WTC11 (cell line): Measurements from ENCODE around the gene KRTAP3-2. TPM values are rescaled to one million over a fixed set of nuclear protein-coding genes. Genes with fewer than 3 reads are reported as not detected.

Experiments
- ATAC-seq: fragments of 200-7000 bp; cut with Tn5 transposase; 2 replicates; pipeline ENCODE4 v1.10.0; 2021; ENCODE audit warnings: mild to moderate bottlenecking, moderate library complexity
- CTCF ChIA-PET: fragments of 300-600 bp; sonication (Branson Sonifier 250); formaldehyde crosslinking; loops from one replicate; lab custom pipeline; 2021; ENCODE audit warnings: antibody characterized with exemption; lab: Charles Lee
- POLR2A ChIA-PET: fragments of 350-600 bp; sonication (Branson Sonifier 250); formaldehyde crosslinking; loops from one replicate; lab custom pipeline; 2021; ENCODE audit warnings: antibody characterized with exemption; lab: Charles Lee
- DNase-seq: peaks from one replicate; pipeline ENCODE4 v3.0.0; 2021; ENCODE audit warnings: low spot score
- H3K27ac Mint-ChIP-seq: 2 replicates; pipeline ENCODE4 v1.8.0; 2021; ENCODE audit warnings: mixed read lengths
- H3K27me3 Mint-ChIP-seq: 2 replicates; pipeline ENCODE4 v1.8.0; 2021; ENCODE audit warnings: low read depth, mild to moderate bottlenecking, moderate library complexity, mixed read lengths
- H3K36me3 Mint-ChIP-seq: 2 replicates; pipeline ENCODE4 v1.8.0; 2021; ENCODE audit warnings: mixed read lengths
- H3K4me1 Mint-ChIP-seq: 2 replicates; pipeline ENCODE4 v1.8.0; 2022; ENCODE audit warnings: mixed read lengths
- H3K4me3 Mint-ChIP-seq: 2 replicates; pipeline ENCODE4 v1.8.0; 2021; ENCODE audit warnings: mild to moderate bottlenecking, moderate library complexity, mixed read lengths
- H3K9me3 Mint-ChIP-seq: 2 replicates; pipeline ENCODE4 v1.8.0; 2021; ENCODE audit warnings: mixed read lengths
- CDX4 ChIP-seq: fragments of 250-450 bp; sonication (Bioruptor Pico); IDR thresholded peaks from 2 replicates; pipeline ENCODE4 v1.9.0; 2021; ENCODE audit warnings: moderate library complexity, mild to moderate bottlenecking, inconsistent platforms, borderline replicate concordance
- E2F1 ChIP-seq: sonication (generic); formaldehyde crosslinking; IDR thresholded peaks from 2 replicates; pipeline ENCODE4 v1.8.0; 2022; ENCODE audit warnings: mild to moderate bottlenecking, missing genetic modification reagents
- ETV6 ChIP-seq: sonication (generic); formaldehyde crosslinking; IDR thresholded peaks from 2 replicates; pipeline ENCODE4 v1.8.1; 2022; ENCODE audit warnings: mild to moderate bottlenecking, missing genetic modification reagents
- FOXJ3 ChIP-seq: sonication (generic); formaldehyde crosslinking; IDR thresholded peaks from 2 replicates; pipeline ENCODE4 v1.9.0; 2021; ENCODE audit warnings: missing genetic modification reagents, mild to moderate bottlenecking, borderline replicate concordance
- FOXP1 ChIP-seq: sonication (generic); formaldehyde crosslinking; IDR thresholded peaks from 2 replicates; pipeline ENCODE4 v1.8.0; 2022; ENCODE audit warnings: missing genetic modification reagents, mild to moderate bottlenecking, moderate library complexity, borderline replicate concordance
- NFYB ChIP-seq: sonication (generic); formaldehyde crosslinking; conservative IDR thresholded peaks from 2 replicates; pipeline ENCODE4 v1.8.0; 2022; ENCODE audit warnings: low read depth, missing genetic modification reagents
- NR1H2 ChIP-seq: sonication (generic); formaldehyde crosslinking; IDR thresholded peaks from 2 replicates; pipeline ENCODE4 v1.9.0; 2021; ENCODE audit warnings: mild to moderate bottlenecking, moderate library complexity, missing genetic modification reagents
- RORB ChIP-seq: fragments of 250-450 bp; sonication (Bioruptor Pico); IDR thresholded peaks from 2 replicates; pipeline ENCODE4 v1.9.0; 2021; ENCODE audit warnings: mild to moderate bottlenecking
- TEAD1 ChIP-seq: sonication (generic); formaldehyde crosslinking; IDR thresholded peaks from 2 replicates; pipeline ENCODE4 v1.8.0; 2022; ENCODE audit warnings: mild to moderate bottlenecking, missing genetic modification reagents
- TP53 ChIP-seq: sonication (generic); formaldehyde crosslinking; IDR thresholded peaks from 2 replicates; pipeline ENCODE4 v1.8.1; 2023; ENCODE audit warnings: mild to moderate bottlenecking, missing genetic modification reagents
- ZNF416 ChIP-seq: fragments of 250-450 bp; sonication (Bioruptor Pico); IDR thresholded peaks from 2 replicates; pipeline ENCODE4 v1.9.0; 2021; ENCODE audit warnings: mild to moderate bottlenecking, inconsistent platforms
- ZNF425 ChIP-seq: fragments of 250-450 bp; sonication (Bioruptor Pico); conservative IDR thresholded peaks from 2 replicates; pipeline ENCODE4 v1.9.0; 2021; ENCODE audit warnings: mild to moderate bottlenecking
- total RNA-seq: library from RNA; stranded (reverse); gene quantifications from 3 replicates; pipeline ENCODE4 v1.2.3, GENCODE V29; 2021
- TF ChIP-seq, protein P1 (sequence below): sonication (generic); formaldehyde crosslinking; IDR thresholded peaks from 2 replicates; pipeline ENCODE4 v1.8.1; 2023; ENCODE audit warnings: mild to moderate bottlenecking, missing genetic modification reagents
- TF ChIP-seq, protein P2 (sequence below): sonication (generic); formaldehyde crosslinking; IDR thresholded peaks from 2 replicates; pipeline ENCODE4 v1.8.0; 2023; ENCODE audit warnings: missing genetic modification reagents
- TF ChIP-seq, protein P3 (sequence below): sonication (generic); formaldehyde crosslinking; IDR thresholded peaks from 2 replicates; pipeline ENCODE4 v1.8.1; 2023; ENCODE audit warnings: mild to moderate bottlenecking, moderate library complexity, missing genetic modification reagents
- TF ChIP-seq, protein P4 (sequence below): sonication (generic); formaldehyde crosslinking; IDR thresholded peaks from 2 replicates; pipeline ENCODE4 v1.8.1; 2023; ENCODE audit warnings: mild to moderate bottlenecking, missing genetic modification reagents, moderate library complexity
- TF ChIP-seq, protein P5 (sequence below): sonication (generic); formaldehyde crosslinking; IDR thresholded peaks from 2 replicates; pipeline ENCODE4 v1.8.1; 2022; ENCODE audit warnings: low read depth, missing genetic modification reagents, borderline replicate concordance

Gene KRTAP3-2
- total RNA-seq, 1 experiment from 2014 or later = not detected

DNA sequence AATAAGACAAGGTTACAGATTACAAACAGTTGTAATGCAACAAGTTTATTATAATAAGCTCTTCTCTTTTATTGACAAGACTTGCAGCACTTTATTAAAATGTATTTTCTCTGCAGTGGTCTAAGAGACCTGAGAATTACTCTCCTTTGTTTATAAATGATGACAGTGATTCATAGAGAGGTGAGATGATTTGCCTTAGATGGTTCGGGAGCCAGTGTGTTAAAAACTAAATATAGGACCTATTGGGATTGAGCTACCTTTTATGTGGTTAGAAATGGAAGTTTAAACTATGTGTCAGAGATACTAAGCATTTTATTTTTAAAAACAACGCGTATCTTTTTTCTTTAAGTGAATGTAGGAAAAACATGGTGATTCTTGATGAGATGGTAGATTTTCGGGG, 2.9 kb downstream of the KRTAP3-2 start (continued):
- TF ChIP-seq, protein P1, sequence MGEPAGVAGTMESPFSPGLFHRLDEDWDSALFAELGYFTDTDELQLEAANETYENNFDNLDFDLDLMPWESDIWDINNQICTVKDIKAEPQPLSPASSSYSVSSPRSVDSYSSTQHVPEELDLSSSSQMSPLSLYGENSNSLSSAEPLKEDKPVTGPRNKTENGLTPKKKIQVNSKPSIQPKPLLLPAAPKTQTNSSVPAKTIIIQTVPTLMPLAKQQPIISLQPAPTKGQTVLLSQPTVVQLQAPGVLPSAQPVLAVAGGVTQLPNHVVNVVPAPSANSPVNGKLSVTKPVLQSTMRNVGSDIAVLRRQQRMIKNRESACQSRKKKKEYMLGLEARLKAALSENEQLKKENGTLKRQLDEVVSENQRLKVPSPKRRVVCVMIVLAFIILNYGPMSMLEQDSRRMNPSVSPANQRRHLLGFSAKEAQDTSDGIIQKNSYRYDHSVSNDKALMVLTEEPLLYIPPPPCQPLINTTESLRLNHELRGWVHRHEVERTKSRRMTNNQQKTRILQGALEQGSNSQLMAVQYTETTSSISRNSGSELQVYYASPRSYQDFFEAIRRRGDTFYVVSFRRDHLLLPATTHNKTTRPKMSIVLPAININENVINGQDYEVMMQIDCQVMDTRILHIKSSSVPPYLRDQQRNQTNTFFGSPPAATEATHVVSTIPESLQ (CRISPR knock-in tag) = no peak
- TF ChIP-seq TEAD1 = no peak
- no peak for TF ChIP-seq RORB (CRISPR knock-in tag)
- TF ChIP-seq NFYB (CRISPR knock-in tag) = no peak
- TF ChIP-seq, protein P2, sequence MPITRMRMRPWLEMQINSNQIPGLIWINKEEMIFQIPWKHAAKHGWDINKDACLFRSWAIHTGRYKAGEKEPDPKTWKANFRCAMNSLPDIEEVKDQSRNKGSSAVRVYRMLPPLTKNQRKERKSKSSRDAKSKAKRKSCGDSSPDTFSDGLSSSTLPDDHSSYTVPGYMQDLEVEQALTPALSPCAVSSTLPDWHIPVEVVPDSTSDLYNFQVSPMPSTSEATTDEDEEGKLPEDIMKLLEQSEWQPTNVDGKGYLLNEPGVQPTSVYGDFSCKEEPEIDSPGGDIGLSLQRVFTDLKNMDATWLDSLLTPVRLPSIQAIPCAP (CRISPR knock-in tag) = no peak
- no peak for TF ChIP-seq NR1H2 (CRISPR knock-in tag)
- TF ChIP-seq ETV6 (CRISPR knock-in tag) = no peak
- TF ChIP-seq, protein P3, sequence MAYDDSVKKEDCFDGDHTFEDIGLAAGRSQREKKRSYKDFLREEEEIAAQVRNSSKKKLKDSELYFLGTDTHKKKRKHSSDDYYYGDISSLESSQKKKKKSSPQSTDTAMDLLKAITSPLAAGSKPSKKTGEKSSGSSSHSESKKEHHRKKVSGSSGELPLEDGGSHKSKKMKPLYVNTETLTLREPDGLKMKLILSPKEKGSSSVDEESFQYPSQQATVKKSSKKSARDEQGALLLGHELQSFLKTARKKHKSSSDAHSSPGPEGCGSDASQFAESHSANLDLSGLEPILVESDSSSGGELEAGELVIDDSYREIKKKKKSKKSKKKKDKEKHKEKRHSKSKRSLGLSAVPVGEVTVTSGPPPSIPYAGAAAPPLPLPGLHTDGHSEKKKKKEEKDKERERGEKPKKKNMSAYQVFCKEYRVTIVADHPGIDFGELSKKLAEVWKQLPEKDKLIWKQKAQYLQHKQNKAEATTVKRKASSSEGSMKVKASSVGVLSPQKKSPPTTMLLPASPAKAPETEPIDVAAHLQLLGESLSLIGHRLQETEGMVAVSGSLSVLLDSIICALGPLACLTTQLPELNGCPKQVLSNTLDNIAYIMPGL (CRISPR knock-in tag) = no peak

GRCh38 chr17:40995116-40995515, 4.6 kb downstream of the KRTAP3-2 start:
- Mint-ChIP-seq H3K9me3 (peaks cover 6% of the 10 kb centered on the region), H3K27me3 (no peaks in the 10 kb centered on the region), H3K4me3 (no peak overlapping the region), H3K27ac (no peak overlapping the region), H3K36me3 (no peaks in the 10 kb centered on the region), H3K4me1 (peaks cover 7% of the 10 kb centered on the region; the same call in 1 of the 2 replicates)
- DNase-seq (no peak), ATAC-seq (no peak)
- ChIA-PET CTCF (no interaction called here), POLR2A (no interaction called here)
- no peak for TF ChIP-seq ZNF425 (CRISPR knock-in tag)
- TF ChIP-seq ZNF416 (CRISPR knock-in tag) = no peak
- TF ChIP-seq, protein P4, sequence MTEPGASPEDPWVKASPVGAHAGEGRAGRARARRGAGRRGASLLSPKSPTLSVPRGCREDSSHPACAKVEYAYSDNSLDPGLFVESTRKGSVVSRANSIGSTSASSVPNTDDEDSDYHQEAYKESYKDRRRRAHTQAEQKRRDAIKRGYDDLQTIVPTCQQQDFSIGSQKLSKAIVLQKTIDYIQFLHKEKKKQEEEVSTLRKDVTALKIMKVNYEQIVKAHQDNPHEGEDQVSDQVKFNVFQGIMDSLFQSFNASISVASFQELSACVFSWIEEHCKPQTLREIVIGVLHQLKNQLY (CRISPR knock-in tag) = no peak
- TF ChIP-seq TP53 = no peak
- no peak for TF ChIP-seq CDX4
- TF ChIP-seq, protein P5, sequence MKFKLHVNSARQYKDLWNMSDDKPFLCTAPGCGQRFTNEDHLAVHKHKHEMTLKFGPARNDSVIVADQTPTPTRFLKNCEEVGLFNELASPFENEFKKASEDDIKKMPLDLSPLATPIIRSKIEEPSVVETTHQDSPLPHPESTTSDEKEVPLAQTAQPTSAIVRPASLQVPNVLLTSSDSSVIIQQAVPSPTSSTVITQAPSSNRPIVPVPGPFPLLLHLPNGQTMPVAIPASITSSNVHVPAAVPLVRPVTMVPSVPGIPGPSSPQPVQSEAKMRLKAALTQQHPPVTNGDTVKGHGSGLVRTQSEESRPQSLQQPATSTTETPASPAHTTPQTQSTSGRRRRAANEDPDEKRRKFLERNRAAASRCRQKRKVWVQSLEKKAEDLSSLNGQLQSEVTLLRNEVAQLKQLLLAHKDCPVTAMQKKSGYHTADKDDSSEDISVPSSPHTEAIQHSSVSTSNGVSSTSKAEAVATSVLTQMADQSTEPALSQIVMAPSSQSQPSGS = no peak
- no peak for TF ChIP-seq RORB (CRISPR knock-in tag)
- no peak for TF ChIP-seq FOXP1
- TF ChIP-seq, protein P3 (CRISPR knock-in tag) = no peak
- TF ChIP-seq, protein P1 (CRISPR knock-in tag) = no peak
- TF ChIP-seq E2F1 (CRISPR knock-in tag) = no peak
- no peak for TF ChIP-seq FOXJ3 (CRISPR knock-in tag)
